ENCODE results near the gene WSCD2.

The WSCD2 gene

DNA sequence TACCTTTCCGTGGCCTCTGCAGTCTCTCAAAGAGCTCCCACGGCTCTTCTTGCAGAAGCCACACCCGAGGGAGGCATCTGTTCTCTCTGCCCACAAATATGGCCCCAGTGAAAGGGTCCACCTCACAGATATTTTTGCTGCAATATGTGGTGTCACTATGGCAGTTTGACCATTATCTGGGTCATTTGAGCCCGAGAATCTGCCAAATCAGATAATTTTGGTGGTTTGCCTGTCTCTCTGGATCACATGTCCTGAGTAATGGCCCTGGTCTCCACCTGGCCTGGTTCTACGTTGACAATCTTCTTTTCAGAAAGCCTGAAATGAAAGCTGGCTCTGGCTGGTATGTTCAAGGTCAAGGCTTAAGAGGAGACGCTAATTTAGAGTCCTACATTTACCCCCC lies 5.7 kb upstream of the WSCD2 start:
- TF ChIP-seq, protein P1, sequence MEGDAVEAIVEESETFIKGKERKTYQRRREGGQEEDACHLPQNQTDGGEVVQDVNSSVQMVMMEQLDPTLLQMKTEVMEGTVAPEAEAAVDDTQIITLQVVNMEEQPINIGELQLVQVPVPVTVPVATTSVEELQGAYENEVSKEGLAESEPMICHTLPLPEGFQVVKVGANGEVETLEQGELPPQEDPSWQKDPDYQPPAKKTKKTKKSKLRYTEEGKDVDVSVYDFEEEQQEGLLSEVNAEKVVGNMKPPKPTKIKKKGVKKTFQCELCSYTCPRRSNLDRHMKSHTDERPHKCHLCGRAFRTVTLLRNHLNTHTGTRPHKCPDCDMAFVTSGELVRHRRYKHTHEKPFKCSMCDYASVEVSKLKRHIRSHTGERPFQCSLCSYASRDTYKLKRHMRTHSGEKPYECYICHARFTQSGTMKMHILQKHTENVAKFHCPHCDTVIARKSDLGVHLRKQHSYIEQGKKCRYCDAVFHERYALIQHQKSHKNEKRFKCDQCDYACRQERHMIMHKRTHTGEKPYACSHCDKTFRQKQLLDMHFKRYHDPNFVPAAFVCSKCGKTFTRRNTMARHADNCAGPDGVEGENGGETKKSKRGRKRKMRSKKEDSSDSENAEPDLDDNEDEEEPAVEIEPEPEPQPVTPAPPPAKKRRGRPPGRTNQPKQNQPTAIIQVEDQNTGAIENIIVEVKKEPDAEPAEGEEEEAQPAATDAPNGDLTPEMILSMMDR (IDR thresholded peaks at IDR 0.05) = no peak

DNA sequence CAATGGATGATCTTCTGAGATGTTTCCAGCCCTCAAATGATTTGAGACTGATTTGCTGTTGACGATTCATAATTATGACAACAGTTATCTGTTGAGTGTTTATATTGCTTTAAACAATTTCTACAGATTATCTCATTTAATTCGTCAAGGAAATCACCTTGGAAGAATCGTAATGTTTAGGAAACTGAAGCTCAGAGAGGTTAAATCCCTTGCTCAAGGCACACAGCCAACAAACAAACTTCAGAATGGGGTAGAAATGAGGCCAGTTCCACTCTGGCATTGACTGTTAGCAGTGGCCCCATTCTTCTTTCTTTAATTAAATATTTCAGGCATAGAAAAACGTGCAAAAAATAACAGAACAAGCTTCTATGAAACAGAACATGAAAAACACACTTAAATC lies 4.0 kb upstream of the WSCD2 start:
- TF ChIP-seq, protein P1 (IDR thresholded peaks at IDR 0.05) = no peak

DNA sequence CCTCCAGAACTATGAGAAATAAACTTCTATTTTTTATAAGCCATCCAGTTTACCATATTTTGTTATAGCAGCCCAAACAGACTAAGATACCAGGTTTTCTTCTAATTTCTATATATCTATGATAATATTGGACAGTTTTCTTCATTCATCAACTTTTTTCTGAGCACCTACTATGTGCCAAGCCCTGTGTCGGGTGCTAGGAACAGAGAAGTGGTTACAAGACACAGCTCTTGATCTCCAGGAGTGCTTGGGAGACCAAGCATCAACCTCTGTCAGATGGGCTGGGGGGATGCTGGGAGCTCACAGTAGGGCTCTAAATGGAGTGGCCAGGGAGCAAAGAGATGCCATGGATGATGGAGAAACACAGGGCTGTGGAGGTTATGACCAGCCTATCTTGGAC lies 2.9 kb upstream of the WSCD2 start:
- TF ChIP-seq, protein P1 (IDR thresholded peaks at IDR 0.05) = no peak

DNA sequence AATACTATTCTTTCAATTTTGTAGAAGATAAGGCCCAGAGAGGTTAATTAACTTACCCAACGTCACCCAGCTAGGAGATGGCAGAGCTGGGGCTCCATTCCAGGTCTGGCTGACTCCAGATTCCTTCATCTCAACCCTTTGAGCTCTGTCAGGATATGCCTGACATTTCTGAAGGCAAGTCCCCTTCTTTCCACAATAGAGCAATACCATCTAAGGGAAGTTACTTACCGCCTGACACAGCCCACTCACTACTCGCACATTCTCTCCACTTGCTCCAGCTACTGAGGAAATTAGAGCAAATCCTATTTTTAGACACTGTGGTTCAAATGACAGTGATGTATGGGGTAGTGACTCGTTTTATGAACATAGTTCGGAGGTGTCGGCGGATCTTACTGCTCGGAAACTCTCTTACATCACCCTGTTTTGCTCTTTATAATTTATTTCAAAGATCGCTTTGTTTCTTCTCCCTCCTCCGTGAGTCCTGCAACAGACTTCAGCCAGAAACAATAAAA lies 2.0 kb upstream of the WSCD2 start:
- TF ChIP-seq, protein P1 (IDR thresholded peaks at IDR 0.05) = no peak

DNA sequence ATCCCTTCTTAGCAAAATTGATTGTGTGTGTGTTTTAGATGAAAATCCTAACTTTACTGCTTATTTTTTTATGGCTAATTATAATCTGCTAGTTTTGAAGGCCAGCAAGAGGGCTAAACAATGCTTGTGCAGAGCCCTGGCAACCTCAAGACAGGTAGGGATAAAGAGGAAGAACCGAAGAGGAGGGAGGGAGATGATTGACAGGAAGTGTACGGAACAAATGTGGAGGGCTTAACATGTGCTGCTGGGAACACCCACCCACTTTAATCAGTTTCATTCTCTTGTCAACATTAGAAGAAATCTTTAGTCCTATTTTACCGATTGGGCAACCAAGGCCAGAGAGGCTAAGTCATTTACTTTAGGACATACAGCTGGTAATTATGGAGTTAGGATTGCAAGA lies 1.4 kb upstream of the WSCD2 start:
- TF ChIP-seq, protein P1 (IDR thresholded peaks at IDR 0.05) = no peak

DNA sequence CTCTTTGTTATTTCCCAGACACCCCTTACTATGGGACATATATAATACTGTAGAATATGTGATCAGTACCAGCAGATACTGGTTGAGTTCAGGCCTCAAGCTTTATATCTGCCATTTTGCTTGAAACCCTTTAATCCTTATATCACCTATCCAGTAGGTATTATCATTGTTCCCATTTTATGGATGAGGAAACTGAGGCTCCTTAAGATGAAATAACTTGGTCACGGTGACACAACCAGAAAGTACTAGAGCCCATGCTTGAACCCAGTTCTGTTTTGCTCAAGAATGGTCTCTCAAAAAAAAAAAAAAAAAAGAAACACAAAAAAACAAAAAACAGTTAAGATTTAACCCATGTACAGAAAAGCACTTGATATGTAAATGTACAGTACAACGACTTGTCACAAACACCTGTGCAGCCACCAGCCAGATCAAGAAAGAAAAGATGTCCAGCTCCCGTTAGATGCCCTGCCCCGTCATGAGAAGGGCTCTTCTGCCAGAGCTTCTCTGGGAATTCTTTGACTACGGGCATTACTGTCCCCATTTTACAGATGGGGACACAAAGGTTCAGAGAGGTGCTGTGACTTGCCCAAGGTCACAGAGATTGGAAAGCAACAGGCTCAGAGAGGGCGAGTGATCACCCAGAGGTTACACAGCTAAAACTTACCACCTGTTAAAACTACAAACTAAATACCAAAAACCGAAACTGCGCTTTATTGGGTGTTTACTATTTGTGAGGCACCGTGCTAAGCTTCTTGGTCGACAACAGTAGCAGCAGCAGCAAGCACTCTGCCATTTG lies 669 bp upstream of the WSCD2 start:
- TF ChIP-seq, protein P1 (IDR thresholded peaks at IDR 0.05) = no peak

DNA sequence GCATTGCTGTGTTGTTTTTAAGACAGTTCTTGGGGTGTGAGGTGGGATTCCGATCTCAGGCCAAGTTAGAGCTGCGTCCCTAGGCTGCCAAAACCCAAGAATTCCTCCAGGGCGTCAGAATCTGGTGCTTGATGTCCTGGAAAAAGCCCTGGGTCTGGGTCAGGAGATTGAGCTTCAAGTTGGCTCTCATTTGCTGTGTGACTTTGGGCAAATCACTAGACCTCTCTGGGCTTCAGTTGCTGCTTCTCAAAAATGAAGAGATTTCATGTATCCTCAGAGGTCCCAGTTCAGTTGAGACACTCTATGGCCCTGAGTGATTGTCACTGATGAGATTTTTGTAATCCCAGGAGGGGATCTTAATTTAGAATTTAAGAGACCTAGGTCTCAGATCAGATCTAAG lies 1.9 kb downstream of the WSCD2 start:
- TF ChIP-seq, protein P1 (IDR thresholded peaks at IDR 0.05) = no peak
